ENCODE data around the gene CDYL. TPM values are rescaled to one million over a fixed set of nuclear protein-coding genes. Genes with fewer than 3 reads are reported as not detected.

CDYL gene
- total and polyA plus RNA-seq, 8 donors: 26.9 to 32.3 (median 29.1) TPM

- no peaks in the 10 kb centered on the region for H3K4me1 ChIP-seq
Observed at GRCh38 chr6:4872841-4873240, 96.6 kb downstream of the CDYL start.

DNA sequence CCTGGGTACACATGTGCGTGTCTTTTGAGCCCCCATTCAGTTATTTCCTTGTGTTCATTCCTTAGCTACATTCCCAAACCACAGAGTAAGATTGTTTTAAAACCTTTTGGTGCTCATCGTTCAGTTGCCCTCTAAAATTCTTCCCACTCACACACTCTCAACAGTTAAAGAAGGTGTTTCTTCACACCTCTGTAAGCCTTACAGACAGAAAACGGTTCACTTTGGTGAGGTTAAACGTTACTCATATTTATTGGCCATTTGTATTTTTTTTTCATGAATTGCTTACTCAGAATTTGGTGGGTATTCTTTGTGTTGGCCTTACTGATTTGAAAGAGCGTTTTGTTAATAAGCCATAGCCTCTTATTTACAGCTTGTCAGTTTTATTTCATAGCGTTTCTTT is 97.7 kb downstream of the CDYL start:
- H3K27ac ChIP-seq: no peak overlapping the region
- ATAC-seq: no peak
- intact Hi-C loops (cut with DNase I): no loop called here

More at GRCh38 chr6:4872841-4873240, 96.6 kb downstream of the CDYL start:
- H3K27ac ChIP-seq: no peak overlapping the region
- DNase-seq: no peak
- TF ChIP-seq, protein P1, sequence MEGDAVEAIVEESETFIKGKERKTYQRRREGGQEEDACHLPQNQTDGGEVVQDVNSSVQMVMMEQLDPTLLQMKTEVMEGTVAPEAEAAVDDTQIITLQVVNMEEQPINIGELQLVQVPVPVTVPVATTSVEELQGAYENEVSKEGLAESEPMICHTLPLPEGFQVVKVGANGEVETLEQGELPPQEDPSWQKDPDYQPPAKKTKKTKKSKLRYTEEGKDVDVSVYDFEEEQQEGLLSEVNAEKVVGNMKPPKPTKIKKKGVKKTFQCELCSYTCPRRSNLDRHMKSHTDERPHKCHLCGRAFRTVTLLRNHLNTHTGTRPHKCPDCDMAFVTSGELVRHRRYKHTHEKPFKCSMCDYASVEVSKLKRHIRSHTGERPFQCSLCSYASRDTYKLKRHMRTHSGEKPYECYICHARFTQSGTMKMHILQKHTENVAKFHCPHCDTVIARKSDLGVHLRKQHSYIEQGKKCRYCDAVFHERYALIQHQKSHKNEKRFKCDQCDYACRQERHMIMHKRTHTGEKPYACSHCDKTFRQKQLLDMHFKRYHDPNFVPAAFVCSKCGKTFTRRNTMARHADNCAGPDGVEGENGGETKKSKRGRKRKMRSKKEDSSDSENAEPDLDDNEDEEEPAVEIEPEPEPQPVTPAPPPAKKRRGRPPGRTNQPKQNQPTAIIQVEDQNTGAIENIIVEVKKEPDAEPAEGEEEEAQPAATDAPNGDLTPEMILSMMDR (IDR thresholded peaks at IDR 0.05): no peak
- no peaks in the 10 kb centered on the region for H3K27me3 ChIP-seq
- intact Hi-C loops (cut with DNase I): no loop called here
- no peaks in the 10 kb centered on the region for H3K36me3 ChIP-seq
- ATAC-seq: no peak
- H3K4me3 ChIP-seq: no peak overlapping the region
- H3K9me3 ChIP-seq: peaks cover 0 to 7% of the 10 kb centered on the region in 2 donors

GRCh38 chr6:4879741-4880275 is 103.6 kb downstream of the CDYL start:
- TF ChIP-seq, protein P1 (IDR thresholded peaks at IDR 0.05): no peak
- Histone ChIP-seq H3K4me3 (no peak overlapping the region), H3K27ac (no peak overlapping the region), H3K27me3 (no peaks in the 10 kb centered on the region), H3K9me3 (no peaks in the 10 kb centered on the region), H3K4me1 (peaks cover 0 to 22% of the 10 kb centered on the region in 2 donors), H3K36me3 (no peaks in the 10 kb centered on the region)
- DNase-seq (no peak), ATAC-seq (no peak)
- intact Hi-C loops (cut with DNase I): no loop called here

More for the DNA sequence above, 97.7 kb downstream of the CDYL start:
- Histone ChIP-seq H3K4me1 (no peaks in the 10 kb centered on the region), H3K27me3 (no peaks in the 10 kb centered on the region), H3K9me3 (no peaks in the 10 kb centered on the region), H3K36me3 (no peaks in the 10 kb centered on the region), H3K4me3 (no peak overlapping the region)
- DNase-seq: no peak
- TF ChIP-seq, protein P1 (IDR thresholded peaks at IDR 0.05): no peak

- Histone ChIP-seq H3K9me3 (no peaks in the 10 kb centered on the region), H3K27me3 (no peaks in the 10 kb centered on the region), H3K4me3 (no peak overlapping the region), H3K27ac (no peak overlapping the region), H3K4me1 (peaks cover 0 to 22% of the 10 kb centered on the region in 2 donors), H3K36me3 (no peaks in the 10 kb centered on the region)
- no peak for ATAC-seq
- no peak for DNase-seq
- intact Hi-C loops (cut with DNase I): no loop called here
- TF ChIP-seq, protein P1 (IDR thresholded peaks at IDR 0.05): no peak
Observed at GRCh38 chr6:4880363-4880762, 104.2 kb downstream of the CDYL start.

GRCh38 chr6:4883298-4883697 is 107.1 kb downstream of the CDYL start:
- Histone ChIP-seq H3K4me1 (peaks cover 0 to 22% of the 10 kb centered on the region in 2 donors), H3K36me3 (no peaks in the 10 kb centered on the region), H3K27me3 (no peaks in the 10 kb centered on the region), H3K9me3 (no peaks in the 10 kb centered on the region), H3K27ac (no peak overlapping the region), H3K4me3 (no peak overlapping the region)
- TF ChIP-seq, protein P1 (IDR thresholded peaks at IDR 0.05): no peak
- ATAC-seq (peak; percentile 25), DNase-seq (no peak)
- intact Hi-C loops (cut with DNase I): no loop called here

Data from left lung (tissue), 10 donors.